GM21723 (cell line): ENCODE measurements around the gene SEMA3B.

Source experiments
- ATAC-seq: cut with Tn5 transposase; IDR thresholded peaks from one replicate; pipeline ENCODE4 v1.9.1; 2021; ENCODE audit warnings: mild to moderate bottlenecking, moderate library complexity; ENCODE audit not compliant: unreplicated experiment

Gene SEMA3B

DNA sequence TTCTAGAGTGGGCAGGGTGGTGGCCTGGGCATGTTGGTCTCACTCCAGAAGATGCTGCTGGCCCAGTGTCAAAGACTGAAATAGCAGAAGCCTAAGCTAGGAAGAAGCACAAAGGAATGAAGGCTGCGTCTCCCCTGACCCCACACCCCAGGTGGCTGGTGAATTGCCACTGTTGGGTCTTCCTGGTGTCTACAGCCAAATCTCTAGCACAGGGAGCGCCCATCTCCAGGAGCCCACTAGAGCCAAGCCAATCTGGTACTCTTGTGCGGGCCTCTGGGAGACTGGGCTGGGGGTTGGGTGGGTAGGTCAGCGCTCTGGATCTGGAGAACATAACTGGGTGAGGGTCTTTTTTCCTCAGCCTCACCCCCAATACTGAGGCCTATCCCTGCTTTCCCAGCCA, 58.2 kb downstream of the SEMA3B start:
- ATAC-seq, result no peak
